Transverse colon (tissue), 4 donors: ENCODE results near the gene SCTR. TPM values are rescaled to one million over a fixed set of nuclear protein-coding genes. Genes with fewer than 3 reads are reported as not detected.
A peak's percentile ranks its signal among the peaks of the same experiment; 100 is the strongest.

Experiments used
- DNase-seq: peaks from one replicate; pipeline ENCODE4 v3.0.0-alpha.2; 2019
- H3K27ac ChIP-seq, 4 donors: fragments of 200-600 bp; sonication (generic); 2 replicates each; pipeline ENCODE4 v1.5.1; 2016 to 2018; ENCODE audit warnings: inconsistent platforms in 4 of 4
- H3K27me3 ChIP-seq: fragments of 200-600 bp; sonication (generic); 2 replicates; pipeline ENCODE4 v1.5.1; 2017; ENCODE audit warnings: inconsistent platforms
- H3K36me3 ChIP-seq, 4 donors: fragments of 200-600 bp; sonication (generic); 2 replicates each; pipeline ENCODE4 v1.5.1; 2017 to 2019; ENCODE audit warnings: inconsistent platforms in 4 of 4
- H3K4me1 ChIP-seq, 4 donors: fragments of 200-600 bp; sonication (generic); 2 replicates each; pipeline ENCODE4 v1.5.1; 2017 to 2020; ENCODE audit warnings: inconsistent platforms in 4 of 4
- H3K4me3 ChIP-seq, 4 donors: fragments of 200-600 bp; sonication (generic); 1 replicate in 1 of 4; 2 replicates in 3 of 4; pipeline versions ENCODE4 v1.5.1 to v1.6.1; 2017 to 2019; ENCODE audit warnings: inconsistent platforms in 4 of 4
- H3K9me3 ChIP-seq, 2 donors: fragments of 200-600 bp; sonication (generic); 2 replicates each; pipeline ENCODE4 v1.5.1; 2017 to 2019; ENCODE audit warnings: inconsistent platforms in 2 of 2
- EP300 ChIP-seq: sonication (generic); formaldehyde crosslinking; IDR thresholded peaks from one replicate; pipeline ENCODE4 v1.6.1; 2017; ENCODE audit warnings: antibody characterized with exemption, low read depth
- POLR2A ChIP-seq: fragments of 450-650 bp; IDR thresholded peaks from one replicate; pipeline ENCODE4 v1.6.1; 2016; ENCODE audit warnings: antibody characterized with exemption, mild to moderate bottlenecking, moderate library complexity
- POLR2AphosphoS5 ChIP-seq, 3 donors: sonication (generic); formaldehyde crosslinking; IDR thresholded peaks; one replicate each; pipeline ENCODE4 v1.6.1; 2016; ENCODE audit warnings: antibody characterized with exemption in 3 of 3
- WGBS, 2 donors: methylation state at CpG; one replicate each; pipeline ENCODE4 v1.1.5; 2018; ENCODE audit warnings: low coverage in 1 of 2; 5-methylcytosine and 5-hydroxymethylcytosine counted together
- in situ Hi-C, 4 donors: fragments of 200-750 bp; cut with MboI; loops; one replicate each; pipeline versions ENCODE4 v1.15.0 to v1.15.1; 2017; ENCODE audit warnings: low sequenced_read_pairs in 3 of 4, low pct_ligation_motif_present in 1 of 4, low pct_unique_long_range_greater_than_20kb in 1 of 4
- intact Hi-C: fragments of 100-400 bp; cut with DNase I; formaldehyde crosslinking; loops from one replicate; pipeline ENCODE4 v1.15.1; 2023; ENCODE audit warnings: low total_unique reads
- total RNA-seq, 4 donors: library from RNA; depleted of rRNA; stranded (reverse); fragments of >200 nt; gene quantifications; one replicate each; pipeline ENCODE4 v1.1.0, GENCODE V29; 2016
- TF ChIP-seq, protein P1 (sequence below), 5 experiments: fragments of 200-600 bp in 3 of 5; fragments of 450-650 bp in 2 of 5; sonication (generic) in 3 of 5; IDR thresholded peaks; 1 replicate in 2 of 5; 2 replicates in 3 of 5; pipeline ENCODE4 v1.5.1; 2016 to 2017; ENCODE audit warnings: antibody characterized with exemption in 5 of 5, inconsistent platforms in 3 of 5, mild to moderate bottlenecking in 2 of 5, moderate library complexity in 1 of 5

Gene SCTR
- total RNA-seq, 4 donors from 2014 or later = not detected

DNA sequence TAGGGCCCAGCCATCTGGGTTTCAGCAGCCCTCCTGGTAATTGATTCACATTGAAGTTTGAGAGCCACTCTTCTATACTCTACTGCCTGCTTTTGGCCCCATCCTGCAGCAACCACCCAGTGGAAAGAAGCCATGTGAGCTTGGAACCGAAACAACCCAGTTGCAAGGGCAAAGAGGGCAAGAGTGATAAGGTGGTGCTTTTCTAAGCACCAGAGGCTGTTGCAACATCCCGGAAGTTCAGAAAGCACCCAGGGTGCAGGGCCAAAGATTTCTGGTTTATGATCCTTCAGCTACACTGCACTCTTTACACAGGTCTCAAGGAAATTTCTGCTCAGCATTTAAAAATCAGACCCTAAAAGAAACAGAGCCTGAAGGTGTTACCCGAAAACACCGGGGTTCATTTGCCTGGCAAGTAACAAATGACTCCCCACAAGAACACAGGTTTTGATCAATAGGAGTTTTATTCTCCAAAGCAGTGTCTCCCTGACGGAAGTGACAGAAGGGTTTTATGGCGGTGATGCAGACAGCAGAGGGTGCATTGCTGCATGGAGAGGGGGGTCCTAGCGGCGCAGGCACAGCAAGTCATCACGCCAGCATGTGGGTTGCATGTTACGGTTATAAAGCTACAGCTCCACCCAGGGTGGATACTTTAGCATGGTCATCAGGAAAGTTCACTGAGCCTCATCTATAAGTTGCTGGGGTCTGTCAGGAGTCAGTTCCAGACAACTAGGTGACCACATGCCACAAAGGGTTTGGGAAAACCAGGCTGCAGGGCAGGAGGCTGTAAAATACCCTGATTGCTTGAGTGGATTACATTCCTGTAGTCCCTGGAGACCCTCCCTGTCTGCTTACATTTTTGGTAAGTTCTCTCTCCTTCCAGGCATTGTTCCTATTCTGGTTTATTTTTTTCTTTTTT lies 121.4 kb downstream of the SCTR start:
- in situ Hi-C loops = loop anchor here in 2 of 4 donors (10.0 to 25.0 kb wide), 2 partner anchors 72 to 259 kb away; no protein-coding TSS in a partner anchor
- DNase-seq = peak; percentile 71
- WGBS, 2 donors = 51% methylated on average over 10 of the region's 10 CpGs; no CpG with 5 or more reads in 1 of the 2 donors
- no peak overlapping the region for H3K4me3 ChIP-seq
- H3K27me3 ChIP-seq = no peaks in the 10 kb centered on the region
- no peaks in the 10 kb centered on the region for H3K9me3 ChIP-seq
- TF ChIP-seq, protein P1, sequence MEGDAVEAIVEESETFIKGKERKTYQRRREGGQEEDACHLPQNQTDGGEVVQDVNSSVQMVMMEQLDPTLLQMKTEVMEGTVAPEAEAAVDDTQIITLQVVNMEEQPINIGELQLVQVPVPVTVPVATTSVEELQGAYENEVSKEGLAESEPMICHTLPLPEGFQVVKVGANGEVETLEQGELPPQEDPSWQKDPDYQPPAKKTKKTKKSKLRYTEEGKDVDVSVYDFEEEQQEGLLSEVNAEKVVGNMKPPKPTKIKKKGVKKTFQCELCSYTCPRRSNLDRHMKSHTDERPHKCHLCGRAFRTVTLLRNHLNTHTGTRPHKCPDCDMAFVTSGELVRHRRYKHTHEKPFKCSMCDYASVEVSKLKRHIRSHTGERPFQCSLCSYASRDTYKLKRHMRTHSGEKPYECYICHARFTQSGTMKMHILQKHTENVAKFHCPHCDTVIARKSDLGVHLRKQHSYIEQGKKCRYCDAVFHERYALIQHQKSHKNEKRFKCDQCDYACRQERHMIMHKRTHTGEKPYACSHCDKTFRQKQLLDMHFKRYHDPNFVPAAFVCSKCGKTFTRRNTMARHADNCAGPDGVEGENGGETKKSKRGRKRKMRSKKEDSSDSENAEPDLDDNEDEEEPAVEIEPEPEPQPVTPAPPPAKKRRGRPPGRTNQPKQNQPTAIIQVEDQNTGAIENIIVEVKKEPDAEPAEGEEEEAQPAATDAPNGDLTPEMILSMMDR (IDR thresholded peaks at IDR 0.05) = no peak
- no peak for TF ChIP-seq EP300
- TF ChIP-seq POLR2A = no peak
- TF ChIP-seq POLR2AphosphoS5 (IDR thresholded peaks at IDR 0.05) = peak in 1 of 3 donors; percentile 53
- intact Hi-C loops = loop anchor here (10.0 kb wide), 1 partner anchor 252 kb away; no protein-coding TSS in a partner anchor
- peak overlapping the region; percentile 66 to 81 (median 71) for H3K27ac ChIP-seq
- H3K4me1 ChIP-seq = peaks cover under 1 to 12% (median 8%) of the 10 kb centered on the region in 4 donors
- no peaks in the 10 kb centered on the region for H3K36me3 ChIP-seq

DNA sequence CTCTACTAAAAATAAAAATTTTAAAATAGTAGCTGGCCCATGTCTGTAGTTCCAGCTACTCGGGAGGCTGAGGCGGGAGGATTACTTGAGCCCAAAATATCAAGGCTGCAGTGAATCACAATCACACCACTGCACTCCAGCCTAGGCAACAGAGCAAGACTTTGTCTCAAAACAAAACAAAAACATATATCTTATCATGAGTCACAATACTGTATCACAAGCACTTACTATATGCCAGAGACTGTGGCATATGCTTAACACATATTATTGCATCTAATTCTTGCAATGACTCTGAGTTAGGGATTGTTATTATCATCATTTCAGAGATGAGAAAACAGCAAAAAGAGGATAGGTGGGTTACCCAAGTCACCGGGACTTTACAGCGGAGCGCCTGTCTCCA lies 122.2 kb downstream of the SCTR start:
- intact Hi-C loops = loop anchor here (10.0 kb wide), 1 partner anchor 253 kb away; no protein-coding TSS in a partner anchor
- in situ Hi-C loops = loop anchor here in 2 of 4 donors (10.0 to 25.0 kb wide), 2 partner anchors 73 to 260 kb away; no protein-coding TSS in a partner anchor
- no peak for DNase-seq

DNA sequence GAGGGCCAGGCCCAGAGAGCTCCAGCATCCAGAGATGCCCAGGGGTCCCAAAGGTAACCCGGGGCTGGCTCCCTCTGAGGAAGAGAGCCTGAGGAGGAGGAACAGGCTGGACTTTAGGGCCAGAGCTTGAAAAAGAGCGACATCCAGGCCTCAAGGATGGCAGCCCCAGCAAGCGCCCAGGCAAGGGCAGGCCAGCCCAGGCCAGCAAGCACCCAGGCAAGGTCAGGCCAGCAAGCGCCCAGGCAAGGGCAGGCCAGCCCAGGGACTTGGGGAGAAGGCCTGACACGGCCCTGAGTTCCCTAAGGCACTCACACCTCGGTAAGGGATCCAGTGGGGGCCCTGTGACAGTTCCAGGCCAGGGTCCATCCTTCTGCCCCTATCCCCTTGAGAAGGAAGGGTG lies 127.1 kb downstream of the SCTR start:
- no peak for DNase-seq
- H3K4me3 ChIP-seq = no peak overlapping the region
- no peak overlapping the region for H3K27ac ChIP-seq
- in situ Hi-C loops = no loop called here
- no peaks in the 10 kb centered on the region for H3K27me3 ChIP-seq
- no peaks in the 10 kb centered on the region for H3K9me3 ChIP-seq
- TF ChIP-seq POLR2AphosphoS5 (IDR thresholded peaks at IDR 0.05) (no peak), EP300 (no peak), POLR2A (no peak)
- TF ChIP-seq, protein P1 (IDR thresholded peaks at IDR 0.05) = no peak
- 83% methylated on average over 6 of the region's 6 CpGs; no CpG with 5 or more reads in 1 of the 2 donors for WGBS, 2 donors
- intact Hi-C loops = no loop called here
- H3K36me3 ChIP-seq = no peaks in the 10 kb centered on the region
- H3K4me1 ChIP-seq = no peaks in the 10 kb centered on the region

More for the DNA sequence above, 122.2 kb downstream of the SCTR start:
- Histone ChIP-seq H3K9me3 (no peaks in the 10 kb centered on the region), H3K36me3 (no peaks in the 10 kb centered on the region), H3K27ac (peak overlapping the region; percentile 66 to 81 (median 71)), H3K27me3 (no peaks in the 10 kb centered on the region), H3K4me1 (peaks cover 0 to 12% (median 7%) of the 10 kb centered on the region in 4 donors), H3K4me3 (no peak overlapping the region)
- TF ChIP-seq POLR2A = no peak
- no peak for TF ChIP-seq EP300
- TF ChIP-seq, protein P1 (IDR thresholded peaks at IDR 0.05) = no peak
- no peak for TF ChIP-seq POLR2AphosphoS5 (IDR thresholded peaks at IDR 0.05)
- WGBS, 2 donors = 85 to 89% methylated on average over 4 to 5 of the region's 5 CpGs

DNA sequence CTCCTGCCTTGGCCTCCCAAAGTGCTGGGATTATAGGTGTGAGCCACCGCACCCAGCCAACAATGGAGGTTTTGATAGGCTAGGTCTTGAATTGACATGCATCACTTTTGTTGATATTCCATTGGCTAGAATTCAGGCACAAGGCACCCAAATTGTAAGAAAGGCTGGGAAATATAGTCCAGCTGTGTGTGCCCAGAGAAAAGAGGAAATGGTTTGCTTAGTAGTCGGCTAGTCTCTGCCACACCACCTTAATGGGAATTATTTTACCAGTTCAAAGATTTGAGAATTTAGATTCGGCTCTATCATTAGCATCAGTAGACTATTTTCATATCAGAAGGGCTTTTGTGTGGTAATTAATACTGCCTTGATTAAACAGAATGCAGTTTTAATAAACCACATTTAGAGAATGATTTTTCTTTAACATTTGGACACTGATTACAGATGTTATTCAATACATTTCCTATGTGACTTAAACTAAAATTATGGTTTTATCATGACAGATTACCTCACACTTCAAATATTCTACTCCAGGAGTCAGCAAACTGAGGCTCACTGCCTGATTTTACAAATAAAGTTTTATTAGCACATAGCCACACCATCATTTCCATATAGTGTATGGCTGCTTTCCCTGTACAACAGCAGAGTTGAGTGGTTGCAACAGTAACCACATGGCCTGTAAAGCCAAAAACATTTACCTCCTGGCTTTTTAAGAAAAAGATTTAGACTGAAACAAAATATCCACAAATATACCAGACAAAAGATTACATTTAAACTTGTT lies 130.1 kb downstream of the SCTR start:
- H3K9me3 ChIP-seq = no peaks in the 10 kb centered on the region
- no peaks in the 10 kb centered on the region for H3K36me3 ChIP-seq
- H3K27me3 ChIP-seq = no peaks in the 10 kb centered on the region
- no peak overlapping the region for H3K4me3 ChIP-seq
- H3K27ac ChIP-seq = no peak overlapping the region
- no peak for TF ChIP-seq POLR2AphosphoS5 (IDR thresholded peaks at IDR 0.05)
- TF ChIP-seq EP300 = no peak
- no peak for TF ChIP-seq POLR2A
- TF ChIP-seq, protein P1 (IDR thresholded peaks at IDR 0.05) = no peak
- intact Hi-C loops (no loop called here), in situ Hi-C loops (no loop called here)
- 86 to 100% methylated on average over 1 to 3 of the region's 3 CpGs for WGBS, 2 donors
- peaks cover 0 to 9% (median 6%) of the 10 kb centered on the region in 4 donors for H3K4me1 ChIP-seq
- no peak for DNase-seq
